IMR-90 (cell line): Measurements from ENCODE around the gene AFDN.

ENCODE experiments used
- CEBPB ChIP-seq: IDR thresholded peaks from 2 replicates; pipeline ENCODE4 v1.6.1; 2012; ENCODE audit warnings: low read depth, low read length, improper control_type of control experiment
- CHD1 ChIP-seq: IDR thresholded peaks from 2 replicates; pipeline ENCODE4 v1.6.1; 2012; ENCODE audit warnings: low read depth, low read length, improper control_type of control experiment
- CTCF ChIP-seq: conservative IDR thresholded peaks from 2 replicates; pipeline ENCODE4 v1.5.1; 2012; ENCODE audit warnings: mild to moderate bottlenecking, low read depth, low read length, improper control_type of control experiment
- ELK1 ChIP-seq: fragments of 150-350 bp; IDR thresholded peaks from 2 replicates; pipeline ENCODE4 v1.6.1; 2016; ENCODE audit warnings: low read depth, mild to moderate bottlenecking, low read length, moderate library complexity, borderline replicate concordance
- FOS ChIP-seq: fragments of 150-350 bp; IDR thresholded peaks from 2 replicates; pipeline ENCODE4 v1.6.1; 2016; ENCODE audit warnings: low read depth, low read length
- MAFK ChIP-seq: IDR thresholded peaks from 2 replicates; pipeline ENCODE4 v1.6.1; 2012; ENCODE audit warnings: low read depth, low read length, improper control_type of control experiment
- MAZ ChIP-seq: IDR thresholded peaks from 2 replicates; pipeline ENCODE4 v1.6.1; 2012; ENCODE audit warnings: low read depth, mild to moderate bottlenecking, low read length, improper control_type of control experiment, moderate library complexity, borderline replicate concordance
- MXI1 ChIP-seq: IDR thresholded peaks from 2 replicates; pipeline ENCODE4 v1.6.1; 2012; ENCODE audit warnings: low read depth, mild to moderate bottlenecking, low read length, moderate library complexity, borderline replicate concordance
- POLR2A ChIP-seq: IDR thresholded peaks from 2 replicates; pipeline ENCODE4 v1.6.1; 2012; ENCODE audit warnings: mild to moderate bottlenecking, low read depth, low read length
- RAD21 ChIP-seq: IDR thresholded peaks from 2 replicates; pipeline ENCODE4 v1.6.1; 2012; ENCODE audit warnings: low read length, improper control_type of control experiment
- RCOR1 ChIP-seq: IDR thresholded peaks from 2 replicates; pipeline ENCODE4 v1.6.1; 2012; ENCODE audit warnings: mild to moderate bottlenecking, low read length, improper control_type of control experiment; ENCODE audit not compliant: insufficient replicate concordance
- RFX5 ChIP-seq: IDR thresholded peaks from 2 replicates; pipeline ENCODE4 v1.8.0; 2012; ENCODE audit warnings: low read depth, mild to moderate bottlenecking, low read length, moderate library complexity
- SMC3 ChIP-seq: fragments of 150-350 bp; IDR thresholded peaks from 2 replicates; pipeline ENCODE4 v1.6.1; 2016; ENCODE audit warnings: low read depth, mild to moderate bottlenecking, antibody characterized with exemption, low read length, moderate library complexity
- TF ChIP-seq, protein P1 (sequence below): fragments of 150-350 bp; IDR thresholded peaks from 2 replicates; pipeline ENCODE4 v1.6.1; 2017; ENCODE audit warnings: mild to moderate bottlenecking, antibody characterized with exemption, low read length, low read depth

DNA sequence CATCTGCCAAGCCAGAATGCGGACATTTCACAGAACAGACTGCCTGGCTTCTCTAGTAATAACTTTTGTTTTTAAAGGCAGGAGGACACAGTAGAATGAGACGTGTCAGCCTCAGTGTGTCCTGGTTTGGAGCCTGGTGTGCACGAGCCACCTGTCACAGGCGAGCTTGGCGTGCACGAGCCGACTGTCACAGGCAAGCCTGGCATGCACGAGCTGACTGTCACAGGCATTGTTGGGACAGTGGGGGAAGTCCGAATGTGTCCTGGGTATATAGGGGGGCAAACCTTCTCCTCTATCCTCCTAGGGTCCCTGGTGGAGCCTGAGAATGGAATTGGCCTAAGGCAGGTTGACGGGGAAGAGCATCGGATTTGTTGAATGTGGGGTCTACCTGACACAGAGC, 178.2 kb downstream of the AFDN start:
- no peak for TF ChIP-seq CTCF
- no peak for TF ChIP-seq MXI1
- TF ChIP-seq POLR2A = no peak
- TF ChIP-seq SMC3 = no peak
- no peak for TF ChIP-seq MAFK
- TF ChIP-seq RCOR1 = no peak
- TF ChIP-seq RAD21 = no peak
- TF ChIP-seq, protein P1, sequence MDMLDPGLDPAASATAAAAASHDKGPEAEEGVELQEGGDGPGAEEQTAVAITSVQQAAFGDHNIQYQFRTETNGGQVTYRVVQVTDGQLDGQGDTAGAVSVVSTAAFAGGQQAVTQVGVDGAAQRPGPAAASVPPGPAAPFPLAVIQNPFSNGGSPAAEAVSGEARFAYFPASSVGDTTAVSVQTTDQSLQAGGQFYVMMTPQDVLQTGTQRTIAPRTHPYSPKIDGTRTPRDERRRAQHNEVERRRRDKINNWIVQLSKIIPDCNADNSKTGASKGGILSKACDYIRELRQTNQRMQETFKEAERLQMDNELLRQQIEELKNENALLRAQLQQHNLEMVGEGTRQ = no peak
- TF ChIP-seq CEBPB = no peak
- TF ChIP-seq CHD1 = no peak
- no peak for TF ChIP-seq ELK1
- TF ChIP-seq RFX5 = no peak
- no peak for TF ChIP-seq FOS
- TF ChIP-seq MAZ = no peak
